PC-9 (cell line): ENCODE results near the gene MFSD6L.

ENCODE experiments used
- CTCF ChIP-seq: fragments of 200-600 bp; sonication (generic); conservative IDR thresholded peaks from 2 replicates; pipeline ENCODE4 v1.6.1; 2017; ENCODE audit warnings: mixed run types, antibody characterized with exemption, mild to moderate bottlenecking, moderate library complexity
- EZH2 ChIP-seq: fragments of 200-600 bp; sonication (generic); IDR thresholded peaks from 2 replicates; pipeline ENCODE4 v1.8.0; 2017; ENCODE audit warnings: antibody characterized with exemption, low read depth

GRCh38 chr17:8835106-8835505, 35.9 kb upstream of the MFSD6L start:
- TF ChIP-seq CTCF, result no peak
- no peak for TF ChIP-seq EZH2
